KMS-11 (cell line): ENCODE data around the gene KCNJ5.

Experiments
- H2AFZ ChIP-seq: fragments of 200-600 bp; sonication (generic); 2 replicates; pipeline ENCODE4 v1.6.1; 2016; ENCODE audit warnings: antibody characterized with exemption, mixed run types, low read depth
- H3K27ac ChIP-seq: fragments of 200-600 bp; sonication (generic); 2 replicates; pipeline ENCODE4 v1.6.1; 2016; ENCODE audit warnings: mild to moderate bottlenecking, mixed run types
- H3K27me3 ChIP-seq: fragments of 200-600 bp; sonication (generic); 2 replicates; pipeline ENCODE4 v1.6.1; 2017; ENCODE audit warnings: mild to moderate bottlenecking, low read depth, mixed run types, moderate library complexity; ENCODE audit not compliant: insufficient read depth
- H3K36me3 ChIP-seq: fragments of 200-600 bp; sonication (generic); 2 replicates; pipeline ENCODE4 v1.6.1; 2017; ENCODE audit warnings: mild to moderate bottlenecking, mixed run types; ENCODE audit not compliant: insufficient read depth
- H3K4me1 ChIP-seq: fragments of 200-600 bp; sonication (generic); 2 replicates; pipeline ENCODE4 v1.6.1; 2016; ENCODE audit warnings: mild to moderate bottlenecking, low read depth, mixed run types; ENCODE audit not compliant: poor library complexity, severe bottlenecking
- H3K4me2 ChIP-seq: fragments of 200-600 bp; sonication (generic); 2 replicates; pipeline ENCODE4 v1.7.0; 2016; ENCODE audit warnings: mild to moderate bottlenecking, mixed run types
- H3K4me3 ChIP-seq: fragments of 200-600 bp; sonication (generic); IDR thresholded peaks from 2 replicates; pipeline ENCODE4 v1.6.1; 2017; ENCODE audit warnings: low read depth, low read length, mixed read lengths; ENCODE audit not compliant: insufficient read depth
- H3K79me2 ChIP-seq: fragments of 200-600 bp; sonication (generic); 2 replicates; pipeline ENCODE4 v1.6.1; 2016; ENCODE audit warnings: low read depth, mixed run types; ENCODE audit not compliant: insufficient read depth
- H3K9ac ChIP-seq: fragments of 200-600 bp; sonication (generic); 2 replicates; pipeline ENCODE4 v1.6.1; 2016; ENCODE audit warnings: mild to moderate bottlenecking, mixed run types
- H4K20me1 ChIP-seq: fragments of 200-600 bp; sonication (generic); 2 replicates; pipeline ENCODE4 v1.6.1; 2016; ENCODE audit warnings: mild to moderate bottlenecking, mixed run types; ENCODE audit not compliant: insufficient read depth
- TF ChIP-seq, protein P1 (sequence below): fragments of 200-600 bp; sonication (generic); conservative IDR thresholded peaks from 2 replicates; pipeline ENCODE4 v1.6.1; 2017; ENCODE audit warnings: low read depth, mild to moderate bottlenecking, antibody characterized with exemption, low read length, moderate library complexity, mixed read lengths

KCNJ5 gene

GRCh38 chr11:128872594-128872993 lies 18.6 kb upstream of the KCNJ5 start:
- no peaks in the 10 kb centered on the region for H3K36me3 ChIP-seq
- H3K4me3 ChIP-seq = no peak overlapping the region
- no peaks in the 10 kb centered on the region for H3K4me1 ChIP-seq
- H3K27me3 ChIP-seq = no peaks in the 10 kb centered on the region
- no peaks in the 10 kb centered on the region for H4K20me1 ChIP-seq
- H3K4me2 ChIP-seq = no peak overlapping the region
- H2AFZ ChIP-seq = no peak overlapping the region
- no peaks in the 10 kb centered on the region for H3K79me2 ChIP-seq
- TF ChIP-seq, protein P1, sequence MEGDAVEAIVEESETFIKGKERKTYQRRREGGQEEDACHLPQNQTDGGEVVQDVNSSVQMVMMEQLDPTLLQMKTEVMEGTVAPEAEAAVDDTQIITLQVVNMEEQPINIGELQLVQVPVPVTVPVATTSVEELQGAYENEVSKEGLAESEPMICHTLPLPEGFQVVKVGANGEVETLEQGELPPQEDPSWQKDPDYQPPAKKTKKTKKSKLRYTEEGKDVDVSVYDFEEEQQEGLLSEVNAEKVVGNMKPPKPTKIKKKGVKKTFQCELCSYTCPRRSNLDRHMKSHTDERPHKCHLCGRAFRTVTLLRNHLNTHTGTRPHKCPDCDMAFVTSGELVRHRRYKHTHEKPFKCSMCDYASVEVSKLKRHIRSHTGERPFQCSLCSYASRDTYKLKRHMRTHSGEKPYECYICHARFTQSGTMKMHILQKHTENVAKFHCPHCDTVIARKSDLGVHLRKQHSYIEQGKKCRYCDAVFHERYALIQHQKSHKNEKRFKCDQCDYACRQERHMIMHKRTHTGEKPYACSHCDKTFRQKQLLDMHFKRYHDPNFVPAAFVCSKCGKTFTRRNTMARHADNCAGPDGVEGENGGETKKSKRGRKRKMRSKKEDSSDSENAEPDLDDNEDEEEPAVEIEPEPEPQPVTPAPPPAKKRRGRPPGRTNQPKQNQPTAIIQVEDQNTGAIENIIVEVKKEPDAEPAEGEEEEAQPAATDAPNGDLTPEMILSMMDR = no peak
- H3K27ac ChIP-seq = no peak overlapping the region
- no peak overlapping the region for H3K9ac ChIP-seq

DNA sequence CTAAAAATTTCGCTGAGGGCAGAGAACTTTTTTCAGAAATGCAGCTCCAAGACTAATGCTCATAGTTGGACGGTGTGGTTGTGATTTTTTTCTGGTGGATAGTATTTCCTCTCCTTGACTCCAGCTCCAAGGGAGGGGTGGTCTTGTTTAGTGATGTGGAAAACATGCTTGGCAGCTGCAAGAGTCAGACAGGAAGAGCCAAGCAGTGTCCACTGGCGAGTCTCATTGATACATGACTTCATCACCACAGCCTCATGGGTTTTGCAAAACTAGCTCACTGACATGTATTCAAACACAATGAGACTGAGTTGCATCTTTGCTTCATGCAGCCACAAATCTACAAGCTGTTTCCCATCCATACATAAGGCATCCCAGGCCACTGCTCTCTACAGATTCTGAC lies 16.7 kb upstream of the KCNJ5 start:
- Histone ChIP-seq H4K20me1 (no peaks in the 10 kb centered on the region), H3K27me3 (no peaks in the 10 kb centered on the region), H3K9ac (no peak overlapping the region), H3K27ac (no peak overlapping the region), H3K4me3 (no peak overlapping the region), H3K4me1 (no peaks in the 10 kb centered on the region), H2AFZ (no peak overlapping the region), H3K4me2 (no peak overlapping the region), H3K36me3 (no peaks in the 10 kb centered on the region), H3K79me2 (no peaks in the 10 kb centered on the region)
- TF ChIP-seq, protein P1 = no peak

- Histone ChIP-seq H3K27ac (no peak overlapping the region), H3K36me3 (no peaks in the 10 kb centered on the region), H3K9ac (no peak overlapping the region), H3K27me3 (no peaks in the 10 kb centered on the region), H3K4me1 (no peaks in the 10 kb centered on the region), H4K20me1 (no peaks in the 10 kb centered on the region), H3K79me2 (no peaks in the 10 kb centered on the region), H3K4me3 (no peak overlapping the region), H3K4me2 (no peak overlapping the region), H2AFZ (no peak overlapping the region)
- TF ChIP-seq, protein P1 = no peak
Measured at GRCh38 chr11:128876133-128876650, 15.0 kb upstream of the KCNJ5 start.

DNA sequence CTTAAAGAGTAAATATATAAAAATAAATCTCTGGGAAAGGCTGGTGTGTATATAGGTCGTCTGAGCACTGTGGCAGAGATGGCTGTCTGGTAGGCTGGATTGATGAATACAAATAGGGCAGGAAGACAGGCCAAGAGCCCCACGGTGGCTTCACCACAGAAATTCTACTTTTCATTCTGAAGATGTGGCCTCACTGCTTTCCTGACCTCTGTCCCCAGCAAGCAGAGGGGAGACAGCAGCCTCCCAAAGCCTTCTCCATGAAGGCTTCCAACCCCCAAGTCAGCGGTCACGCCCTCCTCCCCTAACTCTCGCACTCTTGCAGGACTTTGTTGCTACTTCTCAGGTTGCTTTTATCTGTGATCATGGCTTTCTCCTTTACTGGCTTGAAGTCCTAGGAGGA lies 13.4 kb upstream of the KCNJ5 start:
- TF ChIP-seq, protein P1 = no peak
- Histone ChIP-seq H3K79me2 (no peaks in the 10 kb centered on the region), H3K27me3 (no peaks in the 10 kb centered on the region), H3K27ac (no peak overlapping the region), H3K4me1 (no peaks in the 10 kb centered on the region), H3K4me3 (no peak overlapping the region), H3K4me2 (no peak overlapping the region), H2AFZ (no peak overlapping the region), H3K36me3 (no peaks in the 10 kb centered on the region), H4K20me1 (no peaks in the 10 kb centered on the region), H3K9ac (no peak overlapping the region)
